H1 (cell line): ENCODE measurements around the gene DKKL1. TPM values are rescaled to one million over a fixed set of nuclear protein-coding genes. Genes with fewer than 3 reads are reported as not detected.
A peak's percentile ranks its signal among the peaks of the same experiment; 100 is the strongest.

Experiments
- CEBPB ChIP-seq: IDR thresholded peaks from 2 replicates; pipeline ENCODE4 v1.6.1; 2012; ENCODE audit warnings: low read depth, low read length
- GTF2F1 ChIP-seq: IDR thresholded peaks from 2 replicates; pipeline ENCODE4 v1.6.1; 2012; ENCODE audit warnings: low read depth, low read length, improper control_type of control experiment, borderline replicate concordance
- KDM4A ChIP-seq: IDR thresholded peaks from one replicate; pipeline ENCODE4 v1.7.1; 2012; ENCODE audit warnings: low read depth, mild to moderate bottlenecking, moderate library complexity, low read length, inconsistent platforms; ENCODE audit not compliant: severe bottlenecking
- RXRA ChIP-seq: IDR thresholded peaks from 2 replicates; pipeline ENCODE4 v1.6.1; 2011; ENCODE audit warnings: low read depth, mild to moderate bottlenecking, low read length, moderate library complexity; ENCODE audit not compliant: insufficient read depth
- polyA plus RNA-seq, 7 experiments: library from polyadenylated mRNA; depleted of rRNA in 3 of 7; stranded (reverse) in 5 of 7; unstranded in 2 of 7; fragments of >200 nt in 5 of 7; fragments of 200-250 nt in 2 of 7; gene quantifications; 1 replicate in 5 of 7; 2 replicates in 1 of 7; 4 replicates in 1 of 7; pipeline versions ENCODE4 v1.2.1 to v1.2.3, GENCODE V29; 2011 to 2013; ENCODE audit warnings: missing spikeins in 2 of 7, mixed read lengths in 2 of 7
- total RNA-seq: library from RNA; stranded (reverse); fragmentation: NEBNext Ultra II Directional; extraction: Animal tissue kit (Norgen Biotek cat#: 25700); gene quantifications from 2 replicates; pipeline ENCODE4 v1.2.1, GENCODE V29; 2021

The DKKL1 gene
- total and polyA plus RNA-seq, 2 of the 8 experiments (the other 6 are each of a cell fraction or from before 2014, with no cell fraction given) = 2.6 to 6.8 TPM

GRCh38 chr19:49400029-49400428 is 36.4 kb downstream of the DKKL1 start (continued):
- no peak for TF ChIP-seq GTF2F1
- no peak for TF ChIP-seq KDM4A
- TF ChIP-seq CEBPB = peak; percentile 54; the same call in 1 of the 2 replicates
- TF ChIP-seq RXRA = no peak
